GF-D8 (cell line): Measurements from ENCODE around the gene ULBP1.
"Not testable (repeated sequence)": the region's sequence is repeated elsewhere in the genome, so short reads cannot be mapped to it uniquely, and the experiment has no call there.

Source experiments
- DNase-seq: peaks from one replicate; lab custom pipeline; 2025; lab: John Stamatoyannopoulos, UW

ULBP1 gene

GRCh38 chr6:149963462-149964307, at the start of gene ULBP1:
Gene ULBP1 (plus strand): TSS chr6:149963943. CDS start chr6:149964050, 107 bp downstream.
- DNase-seq: peak; percentile 1

- DNase-seq: no peak
Observed at GRCh38 chr6:149915970-149916865, 47.5 kb upstream of the ULBP1 start.

- DNase-seq: no peak
Observed at GRCh38 chr6:149917679-149918078, 46.1 kb upstream of the ULBP1 start.

- DNase-seq: no peak
Observed at GRCh38 chr6:149918151-149918905, 45.4 kb upstream of the ULBP1 start.

GRCh38 chr6:149919126-149919833, 44.5 kb upstream of the ULBP1 start:
- DNase-seq: not testable (repeated sequence)

- DNase-seq: no peak
Observed at GRCh38 chr6:149919834-149920225, 43.9 kb upstream of the ULBP1 start.

GRCh38 chr6:149921361-149921760, 42.4 kb upstream of the ULBP1 start:
- no peak for DNase-seq

GRCh38 chr6:149922091-149922490, 41.7 kb upstream of the ULBP1 start:
- not testable (repeated sequence) for DNase-seq

GRCh38 chr6:149922642-149923326, 41.0 kb upstream of the ULBP1 start, which contains the start of gene RAET1G:
Gene RAET1G (minus strand): TSS chr6:149923121. CDS start chr6:149923010, 111 bp downstream.
- DNase-seq: no peak

GRCh38 chr6:149923327-149923986, 40.3 kb upstream of the ULBP1 start:
- DNase-seq: no peak

GRCh38 chr6:149924206-149924932, 39.4 kb upstream of the ULBP1 start:
- DNase-seq: no peak

- no peak for DNase-seq
Observed at GRCh38 chr6:149924933-149925252, 38.9 kb upstream of the ULBP1 start.

- DNase-seq: no peak
Observed at GRCh38 chr6:149925253-149925973, 38.3 kb upstream of the ULBP1 start.

- DNase-seq: no peak
Observed at GRCh38 chr6:149925974-149926777, 37.6 kb upstream of the ULBP1 start.

- DNase-seq: not testable (repeated sequence)
Observed at GRCh38 chr6:149927025-149927424, 36.7 kb upstream of the ULBP1 start.

- no peak for DNase-seq
Observed at GRCh38 chr6:149929422-149929821, 34.3 kb upstream of the ULBP1 start.

- DNase-seq: no peak
Observed at GRCh38 chr6:149931501-149931900, 32.2 kb upstream of the ULBP1 start.

- no peak for DNase-seq
Observed at GRCh38 chr6:149933036-149933435, 30.7 kb upstream of the ULBP1 start.
